Esophagus (tissue), 2 donors: ENCODE measurements around the gene TSEN2. TPM values are rescaled to one million over a fixed set of nuclear protein-coding genes. Genes with fewer than 3 reads are reported as not detected.

Experiments
- polyA plus RNA-seq, 2 donors: library from polyadenylated mRNA; stranded (reverse); fragments of 200-250 nt; gene quantifications; one replicate each; pipeline ENCODE4 v1.2.3, GENCODE V29; 2013
- donor health status: healthy with polysubstance abuse.
- donor health status: Bipolar disorder and iron deficiency.

TSEN2 gene
- polyA plus RNA-seq, 2 donors, result 9.8 to 15.3 TPM

Other genes starting within 250 kb of the TSEN2 start
- 1 to 10 TPM; 2.6 to 3.4 TPM for gene PPARG, start 195.4 kb upstream of the TSEN2 start, polyA plus RNA-seq
- 1 to 10 TPM; 6.0 to 9.0 TPM for gene MKRN2OS, start 61.0 kb downstream of the TSEN2 start, polyA plus RNA-seq
- 10 to 100 TPM; 17.1 to 17.6 TPM for gene MKRN2, start 72.6 kb downstream of the TSEN2 start, polyA plus RNA-seq
- gene RAF1, start 179.6 kb downstream of the TSEN2 start, polyA plus RNA-seq, result 10 to 100 TPM; 52.3 to 65.3 TPM